Neuron (in vitro differentiated cells): Measurements from ENCODE around the gene GAS7.

Source experiments
- H2AFZ ChIP-seq: one replicate; pipeline ENCODE4 v1.6.1; 2013; ENCODE audit warnings: low read depth, mild to moderate bottlenecking, inconsistent platforms, low read length, moderate library complexity
- H3K27me3 ChIP-seq: one replicate; pipeline ENCODE4 v1.6.1; 2013; ENCODE audit warnings: low read length; ENCODE audit not compliant: insufficient read depth
- H3K36me3 ChIP-seq: one replicate; pipeline ENCODE4 v1.6.1; 2013; ENCODE audit warnings: low read length; ENCODE audit not compliant: insufficient read depth
- H3K4me1 ChIP-seq: one replicate; pipeline ENCODE4 v1.6.1; 2013; ENCODE audit warnings: low read length; ENCODE audit not compliant: insufficient read depth
- H3K4me3 ChIP-seq: 2 replicates; pipeline ENCODE4 v1.5.1; 2013; ENCODE audit warnings: mild to moderate bottlenecking, low read length, moderate library complexity
- H3K9me3 ChIP-seq: one replicate; pipeline ENCODE4 v1.6.1; 2013; ENCODE audit warnings: low read length

The GAS7 gene

DNA sequence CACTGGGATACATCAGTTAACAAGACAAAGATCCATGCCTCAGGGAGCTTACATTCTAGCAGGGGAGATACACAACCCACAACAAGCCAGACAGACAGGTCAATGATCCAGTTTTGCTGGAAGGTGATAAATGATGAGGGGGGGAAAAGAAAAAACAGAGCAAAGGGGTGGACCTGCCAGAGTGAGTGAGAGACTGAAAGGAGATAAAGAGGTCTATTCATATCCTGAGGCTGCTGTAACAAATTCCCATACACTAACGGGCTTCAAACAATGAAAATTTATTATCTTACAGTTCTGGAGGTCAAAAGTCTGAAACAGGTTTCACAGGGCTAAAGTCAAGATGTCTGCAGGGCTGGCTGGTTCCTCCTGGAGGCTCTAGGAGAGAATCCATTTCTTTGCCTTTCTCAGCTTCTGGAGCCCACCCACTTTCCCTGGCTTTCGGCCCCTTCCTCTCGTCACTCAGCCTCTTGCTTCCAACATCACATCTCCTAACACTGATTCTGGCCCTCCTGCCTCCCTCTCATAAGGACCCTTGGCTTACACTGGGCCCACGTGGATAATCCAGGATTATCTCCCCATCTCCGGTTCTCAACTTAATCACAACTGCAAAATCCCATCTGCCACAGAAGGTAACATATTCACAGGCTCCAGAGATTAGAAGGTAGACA, 81.5 kb downstream of the GAS7 start:
- Histone ChIP-seq H3K4me1 (no peaks in the 10 kb centered on the region), H2AFZ (no peak overlapping the region), H3K36me3 (no peaks in the 10 kb centered on the region), H3K4me3 (no peak overlapping the region), H3K27me3 (no peaks in the 10 kb centered on the region), H3K9me3 (no peaks in the 10 kb centered on the region)

DNA sequence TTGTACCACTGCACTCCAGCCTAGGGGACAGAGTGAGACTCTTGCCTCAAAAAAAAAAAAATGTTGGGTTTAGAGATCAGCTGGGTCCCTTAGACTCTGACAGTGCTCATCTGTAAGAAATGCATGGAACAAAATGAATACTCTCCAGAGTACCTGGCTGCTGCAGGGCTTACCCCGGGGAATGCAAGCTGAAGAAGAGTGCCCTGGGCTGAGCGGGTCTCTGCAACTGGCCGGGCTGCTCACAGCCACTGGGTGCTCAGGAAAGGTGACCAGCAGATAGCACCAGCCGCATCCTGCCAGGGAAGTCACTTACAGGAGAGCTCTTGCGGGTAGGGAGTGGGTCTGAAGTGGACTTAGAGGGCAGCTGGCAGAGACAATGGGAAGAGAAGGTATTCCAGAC, 82.1 kb downstream of the GAS7 start:
- no peaks in the 10 kb centered on the region for H3K9me3 ChIP-seq
- H3K27me3 ChIP-seq = no peaks in the 10 kb centered on the region
- no peak overlapping the region for H2AFZ ChIP-seq
- no peak overlapping the region for H3K4me3 ChIP-seq
- no peaks in the 10 kb centered on the region for H3K4me1 ChIP-seq
- H3K36me3 ChIP-seq = no peaks in the 10 kb centered on the region

DNA sequence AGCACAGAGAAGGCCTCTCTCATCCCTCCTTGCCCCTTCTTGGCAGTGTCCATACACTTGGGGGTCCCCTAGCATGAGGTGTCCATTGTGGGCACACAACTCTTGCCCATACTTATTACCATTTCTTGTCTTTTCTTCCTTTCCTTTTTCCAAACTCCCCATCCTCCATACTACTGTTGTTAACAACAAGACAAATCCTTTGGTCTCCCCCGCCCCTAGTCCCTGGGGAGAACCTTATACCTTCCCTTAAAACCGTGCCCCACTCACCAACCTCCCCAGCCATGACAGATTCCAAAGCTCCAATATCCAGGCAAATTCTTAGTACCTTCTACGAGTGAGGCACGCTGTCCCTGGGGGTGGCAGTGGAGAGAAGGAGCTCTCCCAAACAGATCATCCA, 82.9 kb downstream of the GAS7 start:
- H3K36me3 ChIP-seq = no peaks in the 10 kb centered on the region

DNA sequence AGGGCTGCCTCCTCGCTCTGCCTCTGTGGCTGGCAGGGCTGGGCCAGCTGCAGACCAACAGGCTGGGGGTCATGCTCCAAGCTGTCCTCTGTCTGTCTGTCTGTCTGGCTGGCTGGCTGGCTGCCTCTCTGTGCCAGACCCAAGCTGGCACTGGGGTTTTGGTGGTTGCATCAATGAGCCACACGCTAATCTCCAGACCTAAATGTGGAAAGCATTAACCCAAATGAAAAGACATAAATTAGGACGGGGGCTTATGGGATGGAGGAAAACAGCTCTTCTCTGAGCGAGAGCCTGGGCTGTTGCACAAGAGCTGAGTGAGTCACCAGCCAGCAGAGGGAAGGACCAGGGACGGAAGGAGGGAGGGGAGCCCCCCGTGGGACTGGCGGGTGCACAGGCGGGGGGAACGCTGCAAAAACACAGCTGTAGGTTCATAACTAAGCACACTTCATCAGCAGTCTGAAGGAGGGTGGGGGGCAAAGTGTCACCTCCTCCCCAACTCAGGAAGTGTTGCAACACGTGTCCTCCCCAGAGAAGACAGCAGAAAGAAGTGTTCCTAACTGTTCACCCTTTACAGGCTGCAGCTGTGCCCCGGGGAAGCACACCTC, 83.4 kb downstream of the GAS7 start:
- H3K9me3 ChIP-seq = no peaks in the 10 kb centered on the region
- H3K27me3 ChIP-seq = no peaks in the 10 kb centered on the region
- H3K4me1 ChIP-seq = no peaks in the 10 kb centered on the region
- no peak overlapping the region for H3K4me3 ChIP-seq
- no peak overlapping the region for H2AFZ ChIP-seq
- H3K36me3 ChIP-seq = no peaks in the 10 kb centered on the region

More for the DNA sequence above, 82.9 kb downstream of the GAS7 start:
- H2AFZ ChIP-seq = no peak overlapping the region
- H3K27me3 ChIP-seq = no peaks in the 10 kb centered on the region
- H3K9me3 ChIP-seq = no peaks in the 10 kb centered on the region
- H3K4me1 ChIP-seq = no peaks in the 10 kb centered on the region
- no peak overlapping the region for H3K4me3 ChIP-seq

DNA sequence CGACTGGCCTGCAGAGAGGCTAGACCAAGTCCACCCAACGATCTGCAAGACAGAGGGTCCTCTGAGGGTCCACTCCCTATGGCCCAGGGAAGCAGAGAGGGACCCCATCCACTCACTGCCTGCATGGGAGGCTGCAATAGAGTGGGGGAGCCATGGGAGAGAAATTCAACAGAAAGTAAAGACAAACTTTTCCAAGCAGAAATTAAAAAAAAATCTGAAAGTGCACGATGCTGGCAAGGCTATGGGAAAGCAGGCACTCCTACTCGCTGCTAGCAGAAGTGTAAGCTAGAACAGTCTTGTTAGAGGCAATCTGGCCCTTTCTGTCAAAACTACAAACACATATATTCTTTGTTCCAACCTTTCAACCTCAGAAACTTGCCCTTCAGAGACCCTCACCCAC, 85.4 kb downstream of the GAS7 start:
- no peaks in the 10 kb centered on the region for H3K4me1 ChIP-seq
- no peak overlapping the region for H2AFZ ChIP-seq
- H3K4me3 ChIP-seq = no peak overlapping the region
- H3K9me3 ChIP-seq = no peaks in the 10 kb centered on the region
- H3K27me3 ChIP-seq = no peaks in the 10 kb centered on the region
- no peaks in the 10 kb centered on the region for H3K36me3 ChIP-seq

DNA sequence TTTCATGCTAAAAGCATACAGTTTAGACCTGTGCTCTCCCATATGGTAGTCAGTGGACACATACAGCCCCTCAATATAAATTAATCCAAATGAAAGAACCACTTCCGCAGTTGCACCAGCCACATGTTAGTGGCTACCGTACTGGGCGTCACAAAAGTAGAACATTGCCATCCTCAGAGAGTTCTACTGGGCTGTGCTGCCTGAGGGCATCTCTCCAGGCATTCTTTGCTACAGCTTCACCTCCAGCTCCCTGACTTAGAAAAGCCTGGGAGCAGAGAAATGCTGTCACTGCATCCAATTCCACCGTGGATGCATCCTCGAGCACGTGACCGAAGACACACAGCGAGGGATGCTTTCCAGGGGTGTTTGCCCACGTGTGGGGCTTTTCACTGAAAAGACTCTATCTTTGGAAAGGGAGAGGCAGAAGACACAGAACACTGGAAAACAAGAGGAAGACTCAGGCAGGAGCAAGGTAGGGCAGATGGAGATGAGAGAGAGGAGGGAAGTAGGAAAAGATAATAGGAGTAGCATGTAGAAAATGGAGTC, 86.4 kb downstream of the GAS7 start:
- Histone ChIP-seq H3K36me3 (no peaks in the 10 kb centered on the region), H2AFZ (no peak overlapping the region), H3K9me3 (no peaks in the 10 kb centered on the region), H3K4me1 (no peaks in the 10 kb centered on the region), H3K27me3 (no peaks in the 10 kb centered on the region), H3K4me3 (no peak overlapping the region)

DNA sequence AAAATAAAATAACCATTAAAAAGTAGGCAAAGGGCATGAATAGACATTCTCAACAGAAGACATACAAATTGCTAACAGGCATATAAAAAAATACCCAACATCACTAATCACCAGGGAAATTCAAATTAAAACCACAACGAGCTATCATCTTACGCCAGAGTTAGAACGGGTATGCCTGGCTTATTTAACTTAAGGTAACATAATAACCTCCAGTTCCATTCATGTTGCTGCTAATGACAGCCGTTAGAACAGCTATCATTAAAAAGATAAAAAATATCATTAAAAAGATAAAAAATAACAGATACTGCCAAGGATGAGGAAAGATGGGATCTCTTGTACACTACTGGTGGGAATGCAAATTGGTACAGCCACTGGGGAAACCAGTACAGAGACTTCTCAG, 89.3 kb downstream of the GAS7 start:
- no peak overlapping the region for H2AFZ ChIP-seq
- H3K36me3 ChIP-seq = no peaks in the 10 kb centered on the region
- H3K4me3 ChIP-seq = no peak overlapping the region
- no peaks in the 10 kb centered on the region for H3K27me3 ChIP-seq
- H3K4me1 ChIP-seq = no peaks in the 10 kb centered on the region
- H3K9me3 ChIP-seq = no peaks in the 10 kb centered on the region

DNA sequence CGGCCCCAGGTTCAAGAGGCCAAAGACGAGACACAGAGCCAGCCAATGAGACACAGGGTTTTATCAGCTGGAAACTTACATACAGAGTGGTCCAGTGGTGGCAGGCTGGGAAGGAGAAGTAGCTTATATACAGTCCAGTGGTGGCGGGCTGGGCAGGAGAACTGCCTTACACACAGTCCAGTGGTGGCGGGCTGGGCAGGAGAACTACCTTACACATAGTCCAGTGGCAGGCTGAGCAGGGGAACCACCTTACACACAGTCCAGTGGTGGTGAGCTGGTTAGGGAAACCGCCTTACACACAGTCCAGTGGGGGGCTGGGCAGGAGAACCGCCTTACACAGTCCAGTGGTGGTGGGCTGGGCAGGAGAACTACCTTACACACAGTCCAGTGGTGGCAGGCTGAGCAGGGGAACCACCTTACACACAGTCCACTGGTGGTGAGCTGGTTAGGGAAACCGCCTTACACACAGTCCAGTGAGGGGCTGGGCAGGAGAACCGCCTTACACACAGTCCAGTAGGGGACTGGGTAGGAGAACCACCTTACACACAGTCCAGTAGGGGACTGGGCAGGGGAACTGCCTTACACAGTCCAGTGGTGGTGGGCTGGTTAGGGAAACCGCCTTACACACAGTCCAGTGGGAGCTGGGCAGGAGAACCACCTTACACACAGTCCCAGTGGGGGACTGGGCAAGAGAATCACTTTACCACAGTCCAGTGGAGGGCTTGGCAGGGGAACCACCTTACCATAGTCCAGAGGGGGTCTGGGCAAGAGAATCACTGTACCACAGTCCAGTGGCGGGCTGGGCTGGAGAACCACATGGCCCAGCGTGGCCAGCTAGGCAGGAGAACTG, 90.9 kb downstream of the GAS7 start:
- Histone ChIP-seq H3K27me3 (no peaks in the 10 kb centered on the region), H3K36me3 (no peaks in the 10 kb centered on the region), H2AFZ (no peak overlapping the region), H3K9me3 (no peaks in the 10 kb centered on the region), H3K4me1 (no peaks in the 10 kb centered on the region), H3K4me3 (no peak overlapping the region)

DNA sequence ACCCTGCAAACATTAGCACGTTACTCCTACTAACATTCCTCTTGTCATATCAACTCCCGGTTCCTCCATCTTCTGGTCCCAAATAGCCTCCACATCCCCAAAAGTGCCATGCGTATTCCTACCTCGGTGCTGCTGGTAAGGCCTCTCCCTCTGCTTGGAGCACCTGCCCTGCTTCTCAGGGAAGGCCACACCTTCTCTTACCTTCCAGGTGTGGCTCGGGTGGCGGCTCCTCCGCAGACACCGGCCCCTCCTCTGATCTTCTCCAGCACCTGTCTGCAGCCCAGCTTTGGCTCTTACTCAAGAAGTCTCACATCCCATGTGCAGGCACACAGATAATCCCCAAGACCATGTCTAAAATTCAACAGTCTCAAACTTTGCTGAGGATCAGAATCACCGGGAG, 92.3 kb downstream of the GAS7 start:
- no peaks in the 10 kb centered on the region for H3K27me3 ChIP-seq
- no peaks in the 10 kb centered on the region for H3K36me3 ChIP-seq
- H2AFZ ChIP-seq = no peak overlapping the region
- no peak overlapping the region for H3K4me3 ChIP-seq
- no peaks in the 10 kb centered on the region for H3K9me3 ChIP-seq
- H3K4me1 ChIP-seq = no peaks in the 10 kb centered on the region

DNA sequence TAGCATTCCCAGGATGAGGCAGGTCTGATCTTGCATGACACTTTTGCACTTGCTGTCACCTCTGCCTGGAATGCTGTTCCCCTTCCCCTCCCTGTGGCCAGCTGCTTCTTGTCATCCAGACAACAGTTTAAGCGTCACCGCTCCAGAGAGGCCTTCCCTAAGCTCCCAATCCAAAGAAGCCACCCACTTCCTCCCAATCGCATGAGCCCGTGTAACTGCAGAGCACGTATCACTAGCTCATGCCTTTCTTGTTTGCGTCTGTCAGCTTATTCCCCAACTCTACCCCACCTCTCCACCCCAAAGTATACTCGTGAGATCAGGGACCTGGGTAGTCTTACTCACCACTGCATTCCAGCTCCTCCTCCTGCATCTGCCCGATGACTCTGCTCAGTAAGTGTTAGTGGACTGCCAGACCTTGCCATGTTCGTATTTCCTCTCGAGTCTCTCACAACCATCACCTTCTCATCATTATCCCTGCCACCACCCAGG, 92.8 kb downstream of the GAS7 start:
- H3K27me3 ChIP-seq = no peaks in the 10 kb centered on the region
- H3K4me1 ChIP-seq = no peaks in the 10 kb centered on the region
- no peak overlapping the region for H3K4me3 ChIP-seq
- H3K9me3 ChIP-seq = no peaks in the 10 kb centered on the region
- H2AFZ ChIP-seq = no peak overlapping the region
- no peaks in the 10 kb centered on the region for H3K36me3 ChIP-seq

DNA sequence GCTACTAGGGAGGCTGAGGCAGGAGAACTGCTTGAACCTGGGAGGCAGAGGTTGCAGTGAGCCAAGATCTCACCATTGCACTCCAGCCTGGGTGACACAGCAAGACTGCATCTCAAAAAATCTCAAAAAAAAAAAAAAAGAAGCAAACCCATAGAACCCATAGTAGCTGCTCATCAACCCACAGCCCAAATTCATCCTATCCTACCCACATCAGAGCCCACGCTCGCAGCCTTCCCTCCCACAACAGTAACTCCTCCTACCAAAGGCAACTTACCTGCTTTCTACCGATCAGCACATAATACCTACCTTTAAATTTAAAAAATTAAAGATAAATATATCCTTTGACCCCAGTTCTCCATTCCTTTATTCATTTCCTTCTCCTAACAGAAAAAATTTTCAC, 94.7 kb downstream of the GAS7 start:
- Histone ChIP-seq H3K4me3 (no peak overlapping the region), H2AFZ (no peak overlapping the region), H3K27me3 (no peaks in the 10 kb centered on the region), H3K36me3 (no peaks in the 10 kb centered on the region), H3K4me1 (no peaks in the 10 kb centered on the region), H3K9me3 (no peaks in the 10 kb centered on the region)

DNA sequence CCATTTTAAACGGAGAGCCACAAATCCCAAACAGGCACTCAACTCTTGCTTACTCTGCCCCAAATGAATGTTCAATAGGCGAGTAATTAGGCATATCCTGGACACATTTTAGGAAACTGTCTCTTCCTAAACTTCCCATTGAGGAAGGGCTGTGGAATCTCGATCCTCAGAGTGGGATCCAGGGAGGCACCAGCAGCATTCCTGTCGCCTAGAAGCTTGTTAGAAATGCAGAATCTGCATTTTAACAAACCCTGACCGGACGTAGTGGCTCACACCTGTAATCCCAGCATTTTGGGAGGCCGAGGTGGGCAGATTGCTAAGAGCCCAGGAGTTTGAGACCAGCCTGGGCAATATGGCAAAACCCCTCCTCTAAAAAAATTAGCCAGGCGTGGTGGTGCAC, 95.6 kb downstream of the GAS7 start:
- Histone ChIP-seq H3K36me3 (no peaks in the 10 kb centered on the region), H3K4me3 (no peak overlapping the region), H3K9me3 (no peaks in the 10 kb centered on the region), H3K4me1 (no peaks in the 10 kb centered on the region), H3K27me3 (no peaks in the 10 kb centered on the region), H2AFZ (no peak overlapping the region)

DNA sequence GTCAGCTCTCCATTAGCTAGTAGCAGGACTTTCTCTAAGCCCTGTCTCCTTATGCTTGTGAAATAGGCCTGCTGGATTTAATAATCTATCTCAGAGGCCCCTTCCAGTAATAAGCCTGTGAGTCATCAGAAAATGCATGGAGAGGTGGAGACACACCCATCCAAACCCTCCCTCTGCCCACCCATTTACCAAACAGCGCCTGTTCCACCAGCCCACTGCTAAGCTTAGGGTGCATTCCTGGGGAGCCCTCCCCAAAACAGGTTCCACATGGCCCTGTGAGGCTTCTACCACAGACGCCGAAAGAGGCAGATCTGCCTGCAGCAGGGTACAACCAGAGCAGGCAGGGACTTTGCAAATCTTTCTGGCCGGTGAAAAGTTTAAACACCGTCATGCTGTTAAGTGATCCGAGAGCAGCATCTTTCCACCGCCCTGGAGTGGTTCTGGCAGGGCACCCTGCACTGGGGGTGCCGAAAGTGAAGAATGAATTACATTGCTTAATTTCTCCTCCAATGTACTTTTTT, 99.3 kb downstream of the GAS7 start:
- Histone ChIP-seq H2AFZ (no peak overlapping the region), H3K4me3 (no peak overlapping the region), H3K4me1 (no peaks in the 10 kb centered on the region), H3K36me3 (no peaks in the 10 kb centered on the region), H3K9me3 (no peaks in the 10 kb centered on the region), H3K27me3 (no peaks in the 10 kb centered on the region)
